IPS DF 6.9 (cell line): ENCODE results near the gene HDAC1.
"Not testable (repeated sequence)": the region's sequence is repeated elsewhere in the genome, so short reads cannot be mapped to it uniquely, and the experiment has no call there.

Experiments
- DNase-seq: peaks from one replicate; pipeline ENCODE4 v3.0.0-alpha.2; 2013; ENCODE audit warnings: low read depth, low spot score
- H3K27ac ChIP-seq: one replicate; pipeline ENCODE4 v1.5.1; 2013; ENCODE audit warnings: low read length, control low read depth
- H3K27me3 ChIP-seq: 2 replicates; pipeline ENCODE4 v1.6.1; 2013; ENCODE audit warnings: mild to moderate bottlenecking, low read length; ENCODE audit not compliant: control insufficient read depth, insufficient read depth
- H3K36me3 ChIP-seq: 2 replicates; pipeline ENCODE4 v1.6.1; 2013; ENCODE audit warnings: low read length; ENCODE audit not compliant: control insufficient read depth, insufficient read depth
- H3K4me1 ChIP-seq: 2 replicates; pipeline ENCODE4 v1.6.1; 2013; ENCODE audit warnings: low read length; ENCODE audit not compliant: control insufficient read depth, insufficient read depth
- H3K4me3 ChIP-seq: 2 replicates; pipeline ENCODE4 v1.5.1; 2013; ENCODE audit warnings: mild to moderate bottlenecking, low read length
- H3K9me3 ChIP-seq: 2 replicates; pipeline ENCODE4 v1.6.1; 2013; ENCODE audit warnings: low read length, inconsistent platforms; ENCODE audit not compliant: control insufficient read depth, insufficient read depth
- WGBS: extraction: QIAGEN DNeasy Blood & Tissue Kit; methylation state at CpG from one replicate; pipeline ENCODE4 v1.1.7; 2013; ENCODE audit warnings: mixed read lengths, missing lambda C conversion rate; ENCODE audit not compliant: insufficient read length, insufficient coverage; 5-methylcytosine and 5-hydroxymethylcytosine counted together

Gene HDAC1

DNA sequence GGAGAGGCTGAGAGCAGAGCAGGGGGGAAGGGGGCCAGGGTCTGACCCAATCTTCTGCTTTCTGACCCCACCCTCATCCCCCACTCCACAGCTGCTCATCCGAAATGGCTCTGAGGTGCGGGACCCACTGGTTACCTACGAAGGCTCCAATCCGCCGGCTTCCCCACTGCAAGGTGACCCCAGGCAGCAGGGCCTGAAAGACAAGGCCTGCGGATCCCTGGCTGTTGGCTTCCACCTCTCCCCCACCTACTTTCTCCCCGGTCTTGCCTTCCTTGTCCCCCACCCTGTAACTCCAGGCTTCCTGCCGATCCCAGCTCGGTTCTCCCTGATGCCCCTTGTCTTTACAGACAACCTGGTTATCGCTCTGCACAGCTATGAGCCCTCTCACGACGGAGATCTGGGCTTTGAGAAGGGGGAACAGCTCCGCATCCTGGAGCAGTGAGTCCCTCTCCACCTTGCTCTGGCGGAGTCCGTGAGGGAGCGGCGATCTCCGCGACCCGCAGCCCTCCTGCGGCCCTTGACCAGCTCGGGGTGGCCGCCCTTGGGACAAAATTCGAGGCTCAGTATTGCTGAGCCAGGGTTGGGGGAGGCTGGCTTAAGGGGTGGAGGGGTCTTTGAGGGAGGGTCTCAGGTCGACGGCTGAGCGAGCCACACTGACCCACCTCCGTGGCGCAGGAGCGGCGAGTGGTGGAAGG, 17.1 kb upstream of the HDAC1 start:
- Histone ChIP-seq H3K27me3 (no peaks in the 10 kb centered on the region), H3K27ac (no peak overlapping the region), H3K9me3 (no peaks in the 10 kb centered on the region), H3K4me3 (peak overlapping the region; percentile 4; the same call in 1 of the 2 replicates), H3K36me3 (peaks cover 8% of the 10 kb centered on the region; the same call in 1 of the 2 replicates), H3K4me1 (peaks cover 7% of the 10 kb centered on the region)
- WGBS, result no CpG with 5 or more reads among the region's 31 CpGs
- DNase-seq, result no peak

DNA sequence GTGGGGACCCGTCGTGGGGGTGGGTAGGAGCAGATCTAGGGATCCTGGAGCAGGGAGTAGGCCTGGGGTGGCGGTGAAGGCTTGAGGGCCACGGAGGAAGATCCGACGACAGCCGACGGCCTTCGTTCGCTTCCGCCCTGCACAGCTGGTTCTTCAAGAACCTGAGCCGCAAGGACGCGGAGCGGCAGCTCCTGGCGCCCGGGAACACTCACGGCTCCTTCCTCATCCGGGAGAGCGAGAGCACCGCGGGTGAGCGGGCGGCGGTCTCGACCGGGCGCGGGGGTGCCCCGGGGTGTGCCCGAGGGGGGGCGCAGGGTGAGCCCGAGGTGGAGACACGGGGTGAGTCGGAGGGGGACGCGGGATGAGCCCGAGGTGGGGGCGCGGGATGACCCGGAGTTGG, 16.5 kb upstream of the HDAC1 start:
- peak overlapping the region; percentile 4; the same call in 1 of the 2 replicates for H3K4me3 ChIP-seq
- H3K9me3 ChIP-seq, result no peaks in the 10 kb centered on the region
- peaks cover 12% of the 10 kb centered on the region; the same call in 1 of the 2 replicates for H3K36me3 ChIP-seq
- H3K27me3 ChIP-seq, result no peaks in the 10 kb centered on the region
- no peak overlapping the region for H3K27ac ChIP-seq
- no peak for DNase-seq
- WGBS, result no CpG with 5 or more reads among the region's 41 CpGs
- peaks cover 7% of the 10 kb centered on the region for H3K4me1 ChIP-seq

DNA sequence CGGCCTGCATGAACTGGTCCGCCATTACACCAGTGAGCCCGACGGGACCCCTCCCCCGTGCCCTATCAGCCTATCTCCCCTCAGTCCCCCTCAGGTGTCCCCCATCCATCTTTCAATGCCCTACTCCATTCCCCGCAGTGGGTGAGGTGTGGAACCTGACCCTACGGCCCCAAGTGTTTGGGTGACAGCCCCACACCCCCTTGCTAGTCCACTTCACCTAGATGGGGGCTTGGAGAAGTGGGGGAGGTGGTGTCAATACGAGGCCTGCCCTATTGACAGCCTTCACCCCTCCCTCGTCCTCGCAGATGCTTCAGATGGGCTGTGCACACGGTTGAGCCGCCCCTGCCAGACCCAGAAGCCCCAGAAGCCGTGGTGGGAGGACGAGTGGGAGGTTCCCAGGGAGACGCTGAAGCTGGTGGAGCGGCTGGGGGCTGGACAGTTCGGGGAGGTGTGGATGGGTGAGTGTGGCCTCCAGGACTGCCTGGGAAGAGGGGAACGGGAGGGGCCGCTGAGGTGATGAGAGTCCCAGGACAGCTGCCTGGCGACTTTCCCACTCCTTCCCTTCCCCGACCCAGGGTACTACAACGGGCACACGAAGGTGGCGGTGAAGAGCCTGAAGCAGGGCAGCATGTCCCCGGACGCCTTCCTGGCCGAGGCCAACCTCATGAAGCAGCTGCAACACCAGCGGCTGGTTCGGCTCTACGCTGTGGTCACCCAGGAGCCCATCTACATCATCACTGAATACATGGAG, 15.7 kb upstream of the HDAC1 start:
- peaks cover 15% of the 10 kb centered on the region; the same call in 1 of the 2 replicates for H3K36me3 ChIP-seq
- H3K4me3 ChIP-seq, result no peak overlapping the region
- H3K27ac ChIP-seq, result no peak overlapping the region
- WGBS, result no CpG with 5 or more reads among the region's 30 CpGs
- no peaks in the 10 kb centered on the region; the same call in 1 of the 2 replicates for H3K27me3 ChIP-seq
- no peaks in the 10 kb centered on the region for H3K9me3 ChIP-seq
- no peak for DNase-seq
- peaks cover 7% of the 10 kb centered on the region for H3K4me1 ChIP-seq

DNA sequence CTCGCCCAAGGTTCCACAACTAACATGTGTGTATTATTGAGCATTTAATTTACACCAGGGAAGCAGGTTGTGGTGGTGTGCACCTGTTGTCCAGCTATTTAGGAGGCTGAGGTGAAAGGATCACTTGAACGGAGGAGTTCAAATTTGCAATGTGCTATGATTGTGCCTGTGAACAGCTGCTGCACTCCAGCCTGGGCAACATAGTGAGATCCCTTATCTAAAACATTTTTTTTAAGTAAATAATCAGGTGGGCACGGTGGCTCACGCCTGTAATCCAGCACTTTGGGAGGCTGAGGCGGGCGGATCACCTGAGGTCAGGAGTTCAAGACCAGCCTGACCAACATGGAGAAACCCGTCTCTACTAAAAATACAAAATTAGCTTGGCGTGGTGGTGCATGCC, 7.1 kb upstream of the HDAC1 start:
- WGBS, result no CpG with 5 or more reads among the region's 8 CpGs
- H3K4me1 ChIP-seq, H3K4me3 ChIP-seq, H3K27ac ChIP-seq, H3K27me3 ChIP-seq, H3K9me3 ChIP-seq, DNase-seq: not testable (repeated sequence)
- peaks cover 14% of the 10 kb centered on the region; the same call in 1 of the 2 replicates for H3K36me3 ChIP-seq

DNA sequence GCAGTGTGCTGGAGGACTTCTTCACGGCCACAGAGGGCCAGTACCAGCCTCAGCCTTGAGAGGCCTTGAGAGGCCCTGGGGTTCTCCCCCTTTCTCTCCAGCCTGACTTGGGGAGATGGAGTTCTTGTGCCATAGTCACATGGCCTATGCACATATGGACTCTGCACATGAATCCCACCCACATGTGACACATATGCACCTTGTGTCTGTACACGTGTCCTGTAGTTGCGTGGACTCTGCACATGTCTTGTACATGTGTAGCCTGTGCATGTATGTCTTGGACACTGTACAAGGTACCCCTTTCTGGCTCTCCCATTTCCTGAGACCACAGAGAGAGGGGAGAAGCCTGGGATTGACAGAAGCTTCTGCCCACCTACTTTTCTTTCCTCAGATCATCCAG, 6.2 kb upstream of the HDAC1 start:
- no peaks in the 10 kb centered on the region; the same call in 1 of the 2 replicates for H3K27me3 ChIP-seq
- H3K36me3 ChIP-seq, result peaks cover 10% of the 10 kb centered on the region; the same call in 1 of the 2 replicates
- H3K27ac ChIP-seq, result no peak overlapping the region
- no peaks in the 10 kb centered on the region for H3K9me3 ChIP-seq
- no CpG with 5 or more reads among the region's 3 CpGs for WGBS
- no peak overlapping the region for H3K4me3 ChIP-seq
- no peak for DNase-seq
- H3K4me1 ChIP-seq, result no peaks in the 10 kb centered on the region

DNA sequence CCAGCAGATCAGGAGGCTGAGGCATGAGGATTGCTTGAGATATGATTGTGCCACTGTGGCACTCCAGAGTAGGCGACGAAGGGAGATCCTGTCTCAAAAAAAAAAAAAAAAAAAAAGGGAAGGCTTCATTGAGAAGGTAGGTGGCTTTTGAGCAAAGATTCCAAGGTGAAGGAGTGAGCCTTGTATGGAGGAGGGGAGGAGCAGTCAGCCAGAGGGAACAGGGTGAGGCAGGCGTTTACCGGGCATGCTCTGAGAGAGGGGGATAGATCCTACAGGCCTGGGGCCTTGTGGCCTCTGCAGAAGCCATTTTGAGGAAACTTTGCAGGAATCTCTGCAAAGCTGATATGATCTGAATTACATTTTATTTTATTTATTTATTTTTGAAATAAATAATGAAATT, 5.1 kb upstream of the HDAC1 start:
- Histone ChIP-seq H3K4me1 (no peaks in the 10 kb centered on the region), H3K9me3 (no peaks in the 10 kb centered on the region), H3K36me3 (peaks cover 7% of the 10 kb centered on the region; the same call in 1 of the 2 replicates), H3K4me3 (no peak overlapping the region), H3K27ac (no peak overlapping the region), H3K27me3 (no peaks in the 10 kb centered on the region)
- WGBS, result no CpG with 5 or more reads among the region's 4 CpGs
- DNase-seq, result no peak

DNA sequence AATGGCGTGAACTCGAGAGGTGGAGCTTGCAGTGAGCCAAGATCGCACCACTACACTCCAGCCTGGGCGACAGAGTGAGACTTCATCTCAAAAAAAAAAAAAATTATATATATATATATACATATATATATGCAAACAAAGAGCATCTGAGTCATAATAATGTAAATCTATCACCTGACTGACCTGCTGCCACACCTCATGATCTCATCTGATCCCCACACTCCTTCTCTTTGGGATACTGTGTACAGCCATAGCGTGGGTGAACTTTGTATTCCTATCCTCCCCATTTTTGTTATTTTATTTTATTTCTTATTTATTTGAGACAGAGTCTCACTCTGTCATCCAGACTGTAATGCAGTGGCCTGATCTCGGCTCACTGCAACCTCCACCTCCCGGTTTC, 2.6 kb upstream of the HDAC1 start:
- no peaks in the 10 kb centered on the region for H3K4me1 ChIP-seq

DNA sequence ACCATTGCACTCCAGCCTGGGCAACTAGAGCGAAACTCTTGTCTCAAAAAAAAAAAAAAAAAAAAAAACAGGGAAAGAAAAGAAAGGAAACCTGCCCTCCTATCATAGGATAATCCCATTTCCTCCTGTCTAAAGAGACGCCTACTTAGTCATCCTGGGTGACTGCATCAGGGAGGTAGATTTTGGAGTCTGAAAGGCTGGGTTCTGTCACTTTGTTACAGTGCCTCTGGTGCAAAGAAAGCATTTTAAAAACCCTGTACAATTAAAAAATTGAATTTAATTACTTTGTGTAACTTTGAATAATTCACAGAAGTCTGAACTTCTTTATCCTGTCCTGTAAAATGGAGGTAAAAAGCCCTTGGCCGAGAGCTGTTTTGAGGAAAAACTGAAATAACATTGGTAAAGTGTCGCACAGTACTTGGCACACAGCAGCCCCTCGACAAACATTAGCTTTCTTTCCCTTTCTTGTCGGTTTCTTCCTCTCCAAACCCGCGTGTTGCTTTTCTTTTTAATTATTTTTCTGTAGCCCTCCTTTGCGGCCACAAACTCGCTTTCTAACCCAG, 657 bp upstream of the HDAC1 start:
- no CpG with 5 or more reads among the region's 10 CpGs for WGBS
- no peaks in the 10 kb centered on the region for H3K27me3 ChIP-seq
- H3K27ac ChIP-seq, result no peak overlapping the region
- H3K4me3 ChIP-seq, result peak overlapping the region; percentile 86; the same call in 1 of the 2 replicates
- H3K4me1 ChIP-seq, result no peaks in the 10 kb centered on the region; the same call in 1 of the 2 replicates
- no peaks in the 10 kb centered on the region for H3K9me3 ChIP-seq
- no peak for DNase-seq
- no peaks in the 10 kb centered on the region for H3K36me3 ChIP-seq

More for the DNA sequence above, 2.6 kb upstream of the HDAC1 start:
- Histone ChIP-seq H3K27ac (no peak overlapping the region), H3K27me3 (no peaks in the 10 kb centered on the region), H3K9me3 (no peaks in the 10 kb centered on the region), H3K4me3 (no peak overlapping the region), H3K36me3 (peaks cover 7% of the 10 kb centered on the region; the same call in 1 of the 2 replicates)
- no CpG with 5 or more reads among the region's 7 CpGs for WGBS
- DNase-seq, result no peak

DNA sequence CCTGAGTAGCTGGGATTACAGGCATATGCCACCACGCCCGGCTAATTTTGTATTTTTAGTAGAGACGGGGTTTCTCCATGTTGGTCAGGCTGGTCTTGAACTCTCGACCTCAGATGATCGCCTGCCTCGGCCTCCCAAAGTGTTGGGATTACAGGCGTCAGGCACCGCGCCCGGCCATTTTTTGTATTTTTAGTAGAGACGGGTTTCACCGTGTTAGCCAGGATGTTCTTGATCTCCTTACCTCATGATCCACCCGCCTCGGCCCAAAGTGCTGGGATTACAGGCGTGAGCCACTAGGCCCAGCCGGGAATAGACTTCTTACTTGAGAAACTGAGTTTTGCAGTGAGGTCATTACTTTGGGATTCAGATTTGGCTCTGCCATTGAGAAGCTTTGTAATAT, 6.3 kb downstream of the HDAC1 start:
- H3K4me1 ChIP-seq, H3K27ac ChIP-seq, H3K36me3 ChIP-seq, H3K9me3 ChIP-seq, H3K27me3 ChIP-seq, H3K4me3 ChIP-seq, DNase-seq: not testable (repeated sequence)
- no CpG with 5 or more reads among the region's 16 CpGs for WGBS

DNA sequence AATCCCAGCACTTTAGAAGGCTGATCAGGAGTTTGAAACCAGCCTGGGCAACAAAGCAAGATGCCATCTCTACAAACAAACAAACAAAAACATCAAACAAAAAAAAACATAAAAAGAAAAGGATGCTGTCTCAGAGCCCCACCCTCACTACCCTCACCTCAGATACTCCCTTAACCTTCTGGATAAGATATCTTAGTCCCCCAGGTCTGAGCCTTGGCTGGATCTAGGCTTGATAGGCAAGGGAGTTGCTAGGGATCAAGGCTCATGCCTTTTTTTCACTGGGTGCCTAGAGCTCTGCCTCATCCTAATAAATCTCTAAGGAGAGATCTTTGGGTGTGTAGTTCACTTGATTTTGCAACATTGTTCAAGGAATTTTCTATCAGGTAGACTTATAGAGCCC, 7.4 kb downstream of the HDAC1 start:
- no peak overlapping the region for H3K27ac ChIP-seq

More for the DNA sequence above, 7.4 kb downstream of the HDAC1 start:
- Histone ChIP-seq H3K4me1 (no peaks in the 10 kb centered on the region; the same call in 1 of the 2 replicates), H3K36me3 (peaks cover 13% of the 10 kb centered on the region), H3K9me3 (no peaks in the 10 kb centered on the region), H3K4me3 (no peak overlapping the region), H3K27me3 (no peaks in the 10 kb centered on the region)
- DNase-seq, result no peak
